ENCODE measurements around the gene LCMT1.

GRCh38 chr16:25198021-25198420 is 86.5 kb downstream of the LCMT1 start:
- TF ChIP-seq CREB1 (CRISPR knock-in tag; IDR thresholded peaks at IDR 0.05) (no peak), FOXJ3 (CRISPR knock-in tag; IDR thresholded peaks at IDR 0.05; ENCODE audit: borderline replicate concordance) (no peak), TEAD4 (CRISPR knock-in tag; IDR thresholded peaks at IDR 0.05) (no peak), ZNF232 (CRISPR knock-in tag; IDR thresholded peaks at IDR 0.05) (no peak), E2F5 (CRISPR knock-in tag; IDR thresholded peaks at IDR 0.05) (no peak), GABPB1 (CRISPR knock-in tag; IDR thresholded peaks at IDR 0.05) (no peak), JUN (CRISPR knock-in tag; IDR thresholded peaks at IDR 0.05) (no peak)
- TF ChIP-seq, protein P1, sequence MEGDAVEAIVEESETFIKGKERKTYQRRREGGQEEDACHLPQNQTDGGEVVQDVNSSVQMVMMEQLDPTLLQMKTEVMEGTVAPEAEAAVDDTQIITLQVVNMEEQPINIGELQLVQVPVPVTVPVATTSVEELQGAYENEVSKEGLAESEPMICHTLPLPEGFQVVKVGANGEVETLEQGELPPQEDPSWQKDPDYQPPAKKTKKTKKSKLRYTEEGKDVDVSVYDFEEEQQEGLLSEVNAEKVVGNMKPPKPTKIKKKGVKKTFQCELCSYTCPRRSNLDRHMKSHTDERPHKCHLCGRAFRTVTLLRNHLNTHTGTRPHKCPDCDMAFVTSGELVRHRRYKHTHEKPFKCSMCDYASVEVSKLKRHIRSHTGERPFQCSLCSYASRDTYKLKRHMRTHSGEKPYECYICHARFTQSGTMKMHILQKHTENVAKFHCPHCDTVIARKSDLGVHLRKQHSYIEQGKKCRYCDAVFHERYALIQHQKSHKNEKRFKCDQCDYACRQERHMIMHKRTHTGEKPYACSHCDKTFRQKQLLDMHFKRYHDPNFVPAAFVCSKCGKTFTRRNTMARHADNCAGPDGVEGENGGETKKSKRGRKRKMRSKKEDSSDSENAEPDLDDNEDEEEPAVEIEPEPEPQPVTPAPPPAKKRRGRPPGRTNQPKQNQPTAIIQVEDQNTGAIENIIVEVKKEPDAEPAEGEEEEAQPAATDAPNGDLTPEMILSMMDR (IDR thresholded peaks at IDR 0.05) = no peak
- TF ChIP-seq, protein P2, sequence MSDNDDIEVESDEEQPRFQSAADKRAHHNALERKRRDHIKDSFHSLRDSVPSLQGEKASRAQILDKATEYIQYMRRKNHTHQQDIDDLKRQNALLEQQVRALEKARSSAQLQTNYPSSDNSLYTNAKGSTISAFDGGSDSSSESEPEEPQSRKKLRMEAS (CRISPR knock-in tag; IDR thresholded peaks at IDR 0.05) = no peak
- TF ChIP-seq, protein P3, sequence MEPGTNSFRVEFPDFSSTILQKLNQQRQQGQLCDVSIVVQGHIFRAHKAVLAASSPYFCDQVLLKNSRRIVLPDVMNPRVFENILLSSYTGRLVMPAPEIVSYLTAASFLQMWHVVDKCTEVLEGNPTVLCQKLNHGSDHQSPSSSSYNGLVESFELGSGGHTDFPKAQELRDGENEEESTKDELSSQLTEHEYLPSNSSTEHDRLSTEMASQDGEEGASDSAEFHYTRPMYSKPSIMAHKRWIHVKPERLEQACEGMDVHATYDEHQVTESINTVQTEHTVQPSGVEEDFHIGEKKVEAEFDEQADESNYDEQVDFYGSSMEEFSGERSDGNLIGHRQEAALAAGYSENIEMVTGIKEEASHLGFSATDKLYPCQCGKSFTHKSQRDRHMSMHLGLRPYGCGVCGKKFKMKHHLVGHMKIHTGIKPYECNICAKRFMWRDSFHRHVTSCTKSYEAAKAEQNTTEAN (CRISPR knock-in tag; IDR thresholded peaks at IDR 0.05) = no peak
- TF ChIP-seq, protein P4, sequence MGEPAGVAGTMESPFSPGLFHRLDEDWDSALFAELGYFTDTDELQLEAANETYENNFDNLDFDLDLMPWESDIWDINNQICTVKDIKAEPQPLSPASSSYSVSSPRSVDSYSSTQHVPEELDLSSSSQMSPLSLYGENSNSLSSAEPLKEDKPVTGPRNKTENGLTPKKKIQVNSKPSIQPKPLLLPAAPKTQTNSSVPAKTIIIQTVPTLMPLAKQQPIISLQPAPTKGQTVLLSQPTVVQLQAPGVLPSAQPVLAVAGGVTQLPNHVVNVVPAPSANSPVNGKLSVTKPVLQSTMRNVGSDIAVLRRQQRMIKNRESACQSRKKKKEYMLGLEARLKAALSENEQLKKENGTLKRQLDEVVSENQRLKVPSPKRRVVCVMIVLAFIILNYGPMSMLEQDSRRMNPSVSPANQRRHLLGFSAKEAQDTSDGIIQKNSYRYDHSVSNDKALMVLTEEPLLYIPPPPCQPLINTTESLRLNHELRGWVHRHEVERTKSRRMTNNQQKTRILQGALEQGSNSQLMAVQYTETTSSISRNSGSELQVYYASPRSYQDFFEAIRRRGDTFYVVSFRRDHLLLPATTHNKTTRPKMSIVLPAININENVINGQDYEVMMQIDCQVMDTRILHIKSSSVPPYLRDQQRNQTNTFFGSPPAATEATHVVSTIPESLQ (CRISPR knock-in tag; IDR thresholded peaks at IDR 0.05) = no peak
- TF ChIP-seq, protein P5, sequence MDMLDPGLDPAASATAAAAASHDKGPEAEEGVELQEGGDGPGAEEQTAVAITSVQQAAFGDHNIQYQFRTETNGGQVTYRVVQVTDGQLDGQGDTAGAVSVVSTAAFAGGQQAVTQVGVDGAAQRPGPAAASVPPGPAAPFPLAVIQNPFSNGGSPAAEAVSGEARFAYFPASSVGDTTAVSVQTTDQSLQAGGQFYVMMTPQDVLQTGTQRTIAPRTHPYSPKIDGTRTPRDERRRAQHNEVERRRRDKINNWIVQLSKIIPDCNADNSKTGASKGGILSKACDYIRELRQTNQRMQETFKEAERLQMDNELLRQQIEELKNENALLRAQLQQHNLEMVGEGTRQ (CRISPR knock-in tag; IDR thresholded peaks at IDR 0.05) = no peak
